Measurements from ENCODE around the gene SLC38A10.

GRCh38 chr17:81239714-81240555 is 55.2 kb downstream of the SLC38A10 start:
- TF ChIP-seq CTCF (IDR thresholded peaks at IDR 0.05), result no peak
- TF ChIP-seq POLR2A (IDR thresholded peaks at IDR 0.05), result no peak
